DMS79 treated with DMSO at 0.1 percent for 48 hours (cell line): Measurements from ENCODE around the gene CYTH1.

ENCODE experiments used
- DNase-seq: peaks from one replicate; lab custom pipeline; 2025; lab: John Stamatoyannopoulos, UW

The CYTH1 gene

GRCh38 chr17:78716292-78716691 lies 65.8 kb downstream of the CYTH1 start:
- no peak for DNase-seq

- no peak for DNase-seq
These were observed 66.2 kb downstream of the CYTH1 start for GRCh38 chr17:78715876-78716275.

GRCh38 chr17:78715000-78715771 lies 66.9 kb downstream of the CYTH1 start:
- no peak for DNase-seq

GRCh38 chr17:78714534-78714933 lies 67.5 kb downstream of the CYTH1 start:
- DNase-seq = no peak

GRCh38 chr17:78712043-78712442 lies 70.0 kb downstream of the CYTH1 start:
- no peak for DNase-seq

GRCh38 chr17:78710607-78711006 lies 71.5 kb downstream of the CYTH1 start:
- DNase-seq = no peak

GRCh38 chr17:78709751-78710181 lies 72.3 kb downstream of the CYTH1 start:
- no peak for DNase-seq

GRCh38 chr17:78709119-78709681 lies 72.9 kb downstream of the CYTH1 start:
- peak; percentile 5 for DNase-seq

- peak; percentile 54 for DNase-seq
These were observed 73.5 kb downstream of the CYTH1 start for GRCh38 chr17:78708510-78708973.

GRCh38 chr17:78707923-78708322 lies 74.2 kb downstream of the CYTH1 start:
- DNase-seq = no peak

- no peak for DNase-seq
These were observed 75.1 kb downstream of the CYTH1 start for GRCh38 chr17:78707016-78707415.

- DNase-seq = no peak
These were observed 75.7 kb downstream of the CYTH1 start for GRCh38 chr17:78706271-78706915.

- no peak for DNase-seq
These were observed 77.0 kb downstream of the CYTH1 start for GRCh38 chr17:78705071-78705470.

GRCh38 chr17:78704594-78704993 lies 77.5 kb downstream of the CYTH1 start:
- DNase-seq = no peak

GRCh38 chr17:78697554-78698343 lies 84.3 kb downstream of the CYTH1 start:
- no peak for DNase-seq

- DNase-seq = no peak
These were observed 85.0 kb downstream of the CYTH1 start for GRCh38 chr17:78697122-78697521.

GRCh38 chr17:78696016-78696982 lies 85.8 kb downstream of the CYTH1 start:
- DNase-seq = no peak

GRCh38 chr17:78694805-78695531 lies 87.1 kb downstream of the CYTH1 start:
- DNase-seq = no peak

GRCh38 chr17:78693346-78694083 lies 88.6 kb downstream of the CYTH1 start:
- DNase-seq = no peak
